Hepatocyte (in vitro differentiated cells): ENCODE data around the gene NEK1.

Experiments used
- CTCF ChIP-seq: fragments of 200-600 bp; sonication (generic); IDR thresholded peaks from 2 replicates; pipeline ENCODE4 v1.5.1; 2016; ENCODE audit warnings: antibody characterized with exemption, mild to moderate bottlenecking; ENCODE audit not compliant: poor library complexity
- EZH2 ChIP-seq: fragments of 200-600 bp; sonication (generic); IDR thresholded peaks from 2 replicates; pipeline ENCODE4 v1.6.1; 2016; ENCODE audit warnings: antibody characterized with exemption, mild to moderate bottlenecking, borderline replicate concordance
- EZH2phosphoT487 ChIP-seq: fragments of 200-600 bp; sonication (generic); IDR thresholded peaks from one replicate; pipeline ENCODE4 v1.6.1; 2018; ENCODE audit warnings: antibody characterized with exemption, mild to moderate bottlenecking, low read depth, moderate library complexity; ENCODE audit not compliant: unreplicated experiment, severe bottlenecking

GRCh38 chr4:169416997-169417396 is 195.4 kb downstream of the NEK1 start:
- TF ChIP-seq CTCF (no peak), EZH2 (no peak), EZH2phosphoT487 (no peak)
